ENCODE data around the gene EXOC1.
"Not testable (repeated sequence)": the region's sequence is repeated elsewhere in the genome, so short reads cannot be mapped to it uniquely, and the experiment has no call there.

The EXOC1 gene

DNA sequence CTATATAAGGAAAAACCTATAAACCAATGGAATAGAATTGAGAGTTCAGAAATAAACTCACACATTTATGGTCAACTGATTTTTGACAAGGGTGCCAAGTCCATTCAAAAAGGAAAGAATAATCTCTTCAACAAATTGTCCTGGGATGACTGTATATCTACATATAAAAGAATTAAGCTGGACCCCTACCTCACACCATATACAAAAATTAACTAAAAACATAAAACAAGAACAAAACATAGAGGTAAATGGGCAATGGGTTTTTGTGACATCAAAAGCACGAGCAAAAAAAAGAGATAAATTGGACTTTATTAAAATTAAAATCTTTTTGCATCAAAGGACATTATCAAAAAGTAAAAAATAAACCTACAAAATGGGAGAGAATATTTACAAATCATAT, 15.5 kb upstream of the EXOC1 start:
- H3K4me1 Mint-ChIP-seq (ENCODE audit: low read depth): no peaks in the 10 kb centered on the region
- H3K27ac Mint-ChIP-seq: no peak overlapping the region
- H3K27me3 Mint-ChIP-seq (ENCODE audit: low read depth): peaks cover 11% of the 10 kb centered on the region
- no peaks in the 10 kb centered on the region for H3K36me3 Mint-ChIP-seq (ENCODE audit: low read depth)
- H3K9me3 Mint-ChIP-seq: no peaks in the 10 kb centered on the region
- H3K4me3 Mint-ChIP-seq: no peak overlapping the region

DNA sequence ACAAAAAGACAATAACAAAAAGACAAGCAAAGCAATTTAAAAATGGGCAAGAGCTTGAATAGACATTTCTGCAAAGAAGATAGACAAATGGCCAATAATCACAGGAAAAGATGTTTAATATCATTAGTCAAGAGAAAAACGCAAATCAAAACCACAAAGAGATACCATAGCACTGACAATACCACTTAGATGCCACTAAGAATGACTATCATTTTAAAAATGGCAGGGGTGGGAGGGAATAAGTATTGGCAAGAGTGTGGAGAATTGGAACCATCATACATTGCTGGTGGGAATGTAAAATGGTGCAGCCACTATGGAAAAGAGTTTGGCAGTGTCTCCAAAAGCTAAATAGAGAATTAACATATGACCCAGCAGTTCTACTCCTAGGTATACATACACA, 15.1 kb upstream of the EXOC1 start:
- no peak overlapping the region for H3K4me3 Mint-ChIP-seq
- H3K27me3 Mint-ChIP-seq (ENCODE audit: low read depth): peaks cover 11% of the 10 kb centered on the region
- H3K4me1 Mint-ChIP-seq (ENCODE audit: low read depth): no peaks in the 10 kb centered on the region
- no peaks in the 10 kb centered on the region for H3K9me3 Mint-ChIP-seq
- H3K27ac Mint-ChIP-seq: no peak overlapping the region
- no peaks in the 10 kb centered on the region for H3K36me3 Mint-ChIP-seq (ENCODE audit: low read depth)

DNA sequence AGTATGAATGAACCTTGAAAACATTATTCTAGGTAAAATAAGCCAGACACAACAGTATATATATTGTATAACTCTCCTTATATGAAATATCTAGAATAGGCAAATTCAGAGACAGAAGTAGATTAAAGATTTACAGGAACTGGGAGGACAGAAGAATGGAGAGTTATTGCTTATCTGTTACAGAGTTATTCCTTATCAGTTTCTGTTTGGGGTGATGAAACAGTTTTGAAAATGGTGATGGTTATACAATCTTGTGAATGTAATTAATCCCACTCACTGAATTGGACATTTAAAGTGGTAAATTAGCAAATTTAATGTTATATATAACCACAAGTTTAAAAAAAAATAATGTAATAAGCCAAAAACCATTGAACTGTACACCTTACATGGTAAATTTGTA, 14.5 kb upstream of the EXOC1 start:
- no peaks in the 10 kb centered on the region for H3K9me3 Mint-ChIP-seq
- no peak overlapping the region for H3K4me3 Mint-ChIP-seq
- no peaks in the 10 kb centered on the region for H3K36me3 Mint-ChIP-seq (ENCODE audit: low read depth)
- no peaks in the 10 kb centered on the region for H3K4me1 Mint-ChIP-seq (ENCODE audit: low read depth)
- H3K27me3 Mint-ChIP-seq (ENCODE audit: low read depth): peaks cover 7% of the 10 kb centered on the region
- H3K27ac Mint-ChIP-seq: no peak overlapping the region

DNA sequence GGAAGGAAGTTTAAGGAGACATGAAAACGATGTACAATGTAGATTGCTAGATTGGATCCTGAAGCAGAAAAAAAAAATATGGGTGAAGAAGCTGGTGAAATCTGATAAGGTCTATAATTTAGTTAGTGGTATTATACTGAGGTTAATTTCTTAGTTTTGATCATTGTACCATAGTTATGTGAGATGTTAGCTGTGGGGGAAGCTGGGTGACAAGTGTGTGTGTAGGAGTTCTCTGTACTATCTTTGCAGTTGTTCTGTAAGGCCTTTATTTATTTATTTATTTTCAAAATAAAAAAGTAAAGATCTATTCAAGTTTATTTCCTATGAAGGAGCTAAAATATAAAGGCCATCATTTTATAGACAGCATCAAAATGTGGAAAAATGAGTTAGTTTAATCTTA, 12.5 kb upstream of the EXOC1 start:
- Mint-ChIP-seq H3K4me3 (no peak overlapping the region), H3K27ac (no peak overlapping the region), H3K4me1 (ENCODE audit: low read depth) (no peaks in the 10 kb centered on the region), H3K27me3 (ENCODE audit: low read depth) (peaks cover 3% of the 10 kb centered on the region), H3K36me3 (ENCODE audit: low read depth) (no peaks in the 10 kb centered on the region), H3K9me3 (no peaks in the 10 kb centered on the region)

DNA sequence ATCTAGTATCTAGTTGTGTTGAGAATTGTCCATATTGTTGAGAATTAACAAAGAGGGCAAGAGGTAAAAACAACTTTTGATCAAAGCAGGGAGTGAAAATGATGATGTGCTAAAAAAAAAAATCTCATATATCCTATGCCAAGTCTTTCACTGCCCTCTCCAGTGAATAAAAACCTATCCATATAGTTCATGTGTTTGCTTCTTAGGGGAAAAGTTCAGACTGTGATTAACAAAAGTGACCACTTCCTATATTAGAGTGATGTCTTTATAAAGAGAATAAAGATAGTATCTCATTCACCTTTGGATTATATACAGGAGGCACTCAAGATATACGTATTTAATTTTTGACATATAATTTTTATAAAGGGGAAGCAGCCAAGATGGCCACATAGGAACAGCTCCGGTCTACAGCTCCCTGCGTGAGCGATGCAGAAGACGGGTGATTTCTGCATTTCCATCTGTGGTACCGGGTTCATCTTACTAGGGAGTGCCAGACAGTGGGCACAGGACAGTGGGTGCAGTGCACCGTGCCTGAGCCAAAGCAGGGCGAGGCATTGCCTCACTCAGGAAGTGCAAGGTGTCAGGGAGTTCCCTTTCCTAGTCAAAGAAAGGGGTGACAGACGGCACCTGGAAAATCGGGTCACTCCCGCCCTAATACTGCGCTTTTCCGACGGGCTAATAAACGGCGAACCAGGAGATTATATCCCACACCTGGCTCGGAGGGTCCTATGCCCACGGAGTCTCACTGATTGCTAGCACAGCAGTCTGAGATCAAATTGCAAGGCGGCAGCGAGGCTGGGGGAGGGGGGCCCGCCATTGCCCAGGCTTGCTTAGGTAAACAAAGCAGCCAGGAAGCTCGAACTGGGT, 11.8 kb upstream of the EXOC1 start:
- H3K27ac Mint-ChIP-seq; H3K4me1 Mint-ChIP-seq (ENCODE audit: low read depth); H3K27me3 Mint-ChIP-seq (ENCODE audit: low read depth); H3K4me3 Mint-ChIP-seq; H3K36me3 Mint-ChIP-seq (ENCODE audit: low read depth); H3K9me3 Mint-ChIP-seq: not testable (repeated sequence)

DNA sequence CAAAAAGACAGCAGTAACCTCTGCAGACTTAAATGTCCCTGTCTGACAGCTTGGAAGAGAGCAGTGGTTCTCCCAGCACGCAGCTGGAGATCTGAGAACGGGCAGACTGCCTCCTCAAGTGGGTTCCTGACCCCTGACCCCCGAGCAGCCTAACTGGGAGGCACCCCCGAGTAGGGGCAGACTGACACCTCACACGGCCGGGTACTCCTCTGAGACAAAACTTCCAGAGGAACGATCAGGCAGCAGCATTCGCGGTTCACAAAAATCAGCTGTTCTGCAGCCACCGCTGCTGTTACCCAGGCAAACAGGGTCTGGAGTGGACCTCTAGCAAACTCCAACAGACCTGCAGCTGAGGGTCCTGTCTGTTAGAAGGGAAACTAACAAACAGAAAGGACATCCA, 11.1 kb upstream of the EXOC1 start:
- H3K36me3 Mint-ChIP-seq (ENCODE audit: low read depth); H3K4me1 Mint-ChIP-seq (ENCODE audit: low read depth); H3K27ac Mint-ChIP-seq; H3K4me3 Mint-ChIP-seq; H3K9me3 Mint-ChIP-seq; H3K27me3 Mint-ChIP-seq (ENCODE audit: low read depth): not testable (repeated sequence)

DNA sequence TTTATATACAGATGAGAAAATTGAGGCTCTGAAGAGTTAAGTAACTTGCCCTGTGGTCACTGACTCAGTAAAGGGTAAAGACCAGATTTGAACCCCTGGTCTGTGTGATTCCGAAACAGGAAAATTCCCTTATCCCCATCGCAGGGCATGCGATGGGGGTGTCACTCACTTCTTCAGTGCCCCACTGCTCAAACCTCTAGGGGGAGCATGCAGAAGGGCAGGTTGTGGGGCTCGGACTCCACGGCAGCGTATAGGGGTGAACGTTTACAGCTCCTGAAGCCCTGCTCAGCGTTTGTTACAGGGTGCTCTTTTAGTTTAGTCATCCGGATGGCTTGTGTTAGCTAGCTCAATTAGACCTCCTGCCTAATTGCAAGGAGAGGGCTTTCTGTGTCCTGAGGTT, 3.7 kb upstream of the EXOC1 start:
- no peak overlapping the region for H3K4me3 Mint-ChIP-seq
- peaks cover 6% of the 10 kb centered on the region for H3K9me3 Mint-ChIP-seq
- H3K36me3 Mint-ChIP-seq (ENCODE audit: low read depth): no peaks in the 10 kb centered on the region
- H3K27me3 Mint-ChIP-seq (ENCODE audit: low read depth): no peaks in the 10 kb centered on the region
- no peak overlapping the region for H3K27ac Mint-ChIP-seq
- H3K4me1 Mint-ChIP-seq (ENCODE audit: low read depth): peaks cover 19% of the 10 kb centered on the region

DNA sequence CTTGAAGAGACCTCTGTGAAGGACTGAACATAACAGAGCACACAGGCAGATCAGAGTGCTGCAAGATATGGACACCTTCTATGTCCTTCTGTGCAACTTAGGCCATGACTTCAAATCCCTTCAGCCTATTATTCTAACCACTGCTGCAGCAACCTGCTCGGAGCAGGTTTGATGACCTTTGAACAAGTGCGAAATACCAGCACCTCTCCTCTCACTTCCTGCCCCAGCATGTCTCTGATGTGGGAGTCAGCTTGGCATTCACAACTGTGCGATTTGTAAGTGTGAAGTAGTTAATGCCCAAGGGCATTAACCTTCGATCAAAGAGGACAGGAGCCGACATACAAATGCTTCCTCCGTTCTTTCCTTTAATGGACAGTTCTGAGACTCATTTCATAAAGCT, 1.6 kb upstream of the EXOC1 start:
- H3K4me3 Mint-ChIP-seq: peak overlapping the region; percentile 23
- H3K9me3 Mint-ChIP-seq: peaks cover 6% of the 10 kb centered on the region
- no peaks in the 10 kb centered on the region for H3K27me3 Mint-ChIP-seq (ENCODE audit: low read depth)
- H3K36me3 Mint-ChIP-seq (ENCODE audit: low read depth): peaks cover 1% of the 10 kb centered on the region
- H3K4me1 Mint-ChIP-seq (ENCODE audit: low read depth): peaks cover 19% of the 10 kb centered on the region
- H3K27ac Mint-ChIP-seq: no peak overlapping the region

DNA sequence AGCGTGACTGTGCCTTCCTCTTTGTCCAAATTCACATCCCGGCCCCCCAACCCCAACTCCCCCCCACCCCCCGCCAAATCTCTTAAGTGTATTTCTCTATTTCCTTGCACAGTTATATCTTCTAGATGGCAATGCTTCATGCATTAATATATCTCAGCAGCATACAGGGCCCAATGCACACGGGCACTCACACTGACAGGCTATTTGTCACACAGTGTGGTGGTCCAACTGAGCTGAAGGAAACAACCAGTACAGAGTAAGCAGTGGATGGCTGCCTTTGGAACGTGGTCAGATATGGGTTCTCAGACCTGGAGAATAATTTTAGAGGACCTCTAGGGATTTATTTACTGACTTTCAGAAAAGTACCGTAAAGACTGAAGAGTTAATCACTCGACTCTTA, 681 bp downstream of the EXOC1 start:
- Mint-ChIP-seq H3K27ac (peak overlapping the region; percentile 72), H3K36me3 (ENCODE audit: low read depth) (peaks cover 10% of the 10 kb centered on the region), H3K4me1 (ENCODE audit: low read depth) (peaks cover 19% of the 10 kb centered on the region), H3K9me3 (peaks cover 6% of the 10 kb centered on the region), H3K27me3 (ENCODE audit: low read depth) (no peaks in the 10 kb centered on the region), H3K4me3 (no peak overlapping the region)

DNA sequence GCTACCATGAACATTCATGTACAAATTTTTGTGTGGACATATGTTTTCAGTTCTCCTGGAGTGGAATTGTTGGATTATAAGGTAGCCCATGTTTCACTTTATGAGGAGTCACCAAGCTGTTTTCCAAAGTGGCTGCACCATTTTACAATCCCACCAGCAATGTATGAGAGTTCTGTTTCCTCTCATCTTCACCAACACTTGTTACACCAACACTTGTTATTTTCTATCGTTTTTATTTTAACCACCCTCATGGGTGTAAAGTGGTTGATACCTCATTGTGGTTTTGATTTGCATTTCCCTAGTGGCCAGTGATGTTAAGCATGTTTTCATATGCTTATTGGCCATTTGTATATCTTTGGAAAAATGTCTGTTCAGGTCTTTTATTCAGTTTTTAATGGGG, 4.1 kb downstream of the EXOC1 start:
- H3K36me3 Mint-ChIP-seq (ENCODE audit: low read depth): peaks cover 23% of the 10 kb centered on the region
- H3K27ac Mint-ChIP-seq: no peak overlapping the region
- no peak overlapping the region for H3K4me3 Mint-ChIP-seq
- H3K27me3 Mint-ChIP-seq (ENCODE audit: low read depth): no peaks in the 10 kb centered on the region
- H3K4me1 Mint-ChIP-seq (ENCODE audit: low read depth): peaks cover 7% of the 10 kb centered on the region
- peaks cover under 1% of the 10 kb centered on the region for H3K9me3 Mint-ChIP-seq

DNA sequence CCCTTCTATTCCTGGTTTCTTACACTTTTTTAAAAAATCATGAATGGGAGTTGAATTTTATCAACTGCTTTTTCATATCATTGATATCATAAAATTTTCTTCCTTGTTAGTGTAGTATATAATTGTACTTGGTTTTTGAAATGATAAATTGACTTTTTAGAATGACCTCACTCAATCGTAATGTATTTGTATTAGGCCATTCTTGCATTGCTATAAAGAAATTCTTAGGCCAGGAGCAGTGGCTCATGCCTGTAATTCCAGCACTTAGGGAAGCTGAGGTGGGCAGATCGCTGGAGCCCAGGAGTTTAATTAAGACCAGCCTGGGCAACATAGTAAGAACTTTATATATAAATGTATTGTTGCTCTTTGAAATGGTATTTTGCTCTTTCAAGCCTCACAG, 6.3 kb downstream of the EXOC1 start:
- H3K27me3 Mint-ChIP-seq (ENCODE audit: low read depth): no peaks in the 10 kb centered on the region
- H3K4me3 Mint-ChIP-seq: no peak overlapping the region

DNA sequence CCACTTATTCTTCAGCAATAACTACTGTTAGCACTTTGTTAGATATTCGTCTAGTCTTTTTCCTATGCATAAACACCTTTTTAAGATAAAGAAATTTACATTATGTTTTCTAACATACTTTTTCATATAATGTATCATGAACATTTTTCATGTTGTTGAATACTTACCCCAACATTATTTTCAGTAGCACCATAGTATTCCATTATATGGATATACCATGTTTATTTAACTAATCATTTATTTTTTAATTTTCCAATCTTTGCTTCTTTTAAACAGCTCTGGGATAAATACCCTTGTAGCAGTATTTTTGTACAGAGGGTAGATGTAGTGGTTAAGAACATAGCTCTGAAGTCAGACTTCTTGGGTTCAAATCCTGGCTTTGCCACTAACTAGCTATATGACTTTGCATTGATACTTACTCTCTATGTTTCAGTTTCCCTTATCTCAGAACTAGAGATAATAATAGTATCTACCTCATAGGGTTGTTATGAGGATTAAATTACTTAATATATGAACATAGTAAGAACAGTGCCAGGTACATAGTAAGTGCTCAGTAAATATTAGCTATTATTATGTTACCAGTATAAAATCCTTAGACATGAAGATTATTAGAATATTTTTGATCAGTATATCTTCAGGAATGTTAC, 11.3 kb downstream of the EXOC1 start:
- Mint-ChIP-seq H3K27ac (no peak overlapping the region), H3K27me3 (ENCODE audit: low read depth) (no peaks in the 10 kb centered on the region), H3K9me3 (no peaks in the 10 kb centered on the region), H3K36me3 (ENCODE audit: low read depth) (peaks cover 25% of the 10 kb centered on the region), H3K4me1 (ENCODE audit: low read depth) (peaks cover 18% of the 10 kb centered on the region), H3K4me3 (no peak overlapping the region)

More for the DNA sequence above, 6.3 kb downstream of the EXOC1 start:
- H3K4me1 Mint-ChIP-seq (ENCODE audit: low read depth): peaks cover 3% of the 10 kb centered on the region
- H3K9me3 Mint-ChIP-seq: no peaks in the 10 kb centered on the region
- peaks cover 25% of the 10 kb centered on the region for H3K36me3 Mint-ChIP-seq (ENCODE audit: low read depth)
- no peak overlapping the region for H3K27ac Mint-ChIP-seq

DNA sequence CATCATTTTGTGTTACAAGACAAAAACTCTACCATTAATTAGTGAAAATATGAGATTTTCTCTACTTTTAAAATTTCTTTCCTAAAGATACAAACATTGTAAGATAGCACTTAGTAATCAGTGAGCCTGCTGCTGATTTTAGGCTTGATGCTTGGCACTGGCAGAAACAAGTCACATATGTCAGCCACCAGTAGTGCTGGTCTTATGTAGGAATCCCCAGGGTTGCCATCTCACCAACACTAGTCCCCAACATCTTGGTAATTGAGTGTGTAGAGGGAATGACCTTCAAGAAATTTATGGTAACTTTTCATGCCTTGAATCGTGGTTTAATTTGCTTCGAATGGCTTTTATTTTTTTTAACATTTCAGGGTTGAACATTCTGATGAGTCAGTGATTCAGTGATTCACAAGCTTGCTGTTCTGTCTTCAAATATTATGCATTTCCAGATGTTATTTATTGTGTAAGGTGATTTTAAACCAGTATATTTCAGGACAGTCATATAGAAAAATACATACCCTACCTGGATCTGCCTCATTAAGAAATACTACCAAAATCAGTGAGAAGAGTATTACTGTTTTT, 11.9 kb downstream of the EXOC1 start:
- Mint-ChIP-seq H3K9me3 (no peaks in the 10 kb centered on the region), H3K27me3 (ENCODE audit: low read depth) (no peaks in the 10 kb centered on the region), H3K4me3 (no peak overlapping the region), H3K27ac (no peak overlapping the region), H3K4me1 (ENCODE audit: low read depth) (peaks cover 18% of the 10 kb centered on the region), H3K36me3 (ENCODE audit: low read depth) (peaks cover 26% of the 10 kb centered on the region)

DNA sequence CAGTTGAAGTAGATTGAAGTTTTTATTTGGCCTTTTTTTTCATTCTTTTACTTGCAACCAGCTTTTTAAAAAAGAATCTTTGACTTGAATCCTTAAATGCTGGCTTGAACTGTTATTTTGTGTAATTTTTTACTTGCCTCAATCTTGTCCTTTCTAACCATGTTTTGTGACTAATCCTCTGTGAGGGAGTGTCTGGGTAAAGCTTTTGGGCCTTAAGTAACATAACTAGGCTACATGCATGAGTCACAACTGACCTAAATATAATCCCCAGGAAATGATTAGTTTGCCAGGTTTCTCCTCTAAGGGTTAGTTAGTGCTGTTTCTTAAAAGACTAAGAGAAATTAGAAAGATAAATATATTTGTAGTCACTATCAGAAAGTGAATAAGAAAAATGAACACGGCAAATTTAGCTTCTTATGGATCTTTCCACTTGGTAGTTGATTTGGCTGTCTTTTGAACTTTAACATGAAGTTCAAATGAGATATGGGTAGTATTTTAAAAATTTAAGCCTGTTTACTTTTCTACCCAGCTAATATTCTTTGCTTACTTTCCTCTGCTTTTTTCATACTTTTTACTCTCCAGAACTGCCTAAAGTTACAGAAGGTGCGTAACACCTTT, 13.0 kb downstream of the EXOC1 start:
- Mint-ChIP-seq H3K9me3 (no peaks in the 10 kb centered on the region), H3K36me3 (ENCODE audit: low read depth) (peaks cover 30% of the 10 kb centered on the region), H3K27ac (peak overlapping the region; percentile 41), H3K4me1 (ENCODE audit: low read depth) (peaks cover 18% of the 10 kb centered on the region), H3K27me3 (ENCODE audit: low read depth) (no peaks in the 10 kb centered on the region), H3K4me3 (no peak overlapping the region)
